Bronchial epithelial cell (primary cell): Measurements from ENCODE around the gene APBB2. TPM values are rescaled to one million over a fixed set of nuclear protein-coding genes. Genes with fewer than 3 reads are reported as not detected.

ENCODE experiments used
- DNase-seq: peaks from one replicate; pipeline ENCODE4 v3.0.0-alpha.2; 2010; ENCODE audit warnings: low read depth
- FAIRE-seq: peaks from 2 replicates; lab custom pipeline; 2011; peaks lifted over from hg19 to GRCh38; lab: Jason Lieb, UNC
- H3K27me3 ChIP-seq: 2 replicates; pipeline ENCODE4 v1.5.1; 2011; ENCODE audit warnings: low read length; ENCODE audit not compliant: control insufficient read depth, insufficient read depth
- H3K36me3 ChIP-seq: 2 replicates; pipeline ENCODE4 v1.5.1; 2011; ENCODE audit warnings: low read length; ENCODE audit not compliant: control insufficient read depth, insufficient read depth
- H3K4me3 ChIP-seq: 2 replicates; pipeline ENCODE4 v1.5.1; 2011; ENCODE audit warnings: mild to moderate bottlenecking, low read depth, low read length, control low read depth
- total RNA-seq: library from RNA; depleted of rRNA; stranded (reverse); fragments of >200 nt; gene quantifications from 2 replicates; pipeline ENCODE4 v1.2.1, GENCODE V29; 2014
- TF ChIP-seq, protein P1 (sequence below): IDR thresholded peaks from 2 replicates; pipeline ENCODE4 v1.5.1; 2011; ENCODE audit warnings: mild to moderate bottlenecking, moderate library complexity, low read length, control low read depth, inconsistent platforms; ENCODE audit not compliant: insufficient read depth, severe bottlenecking

The APBB2 gene
- total RNA-seq, 1 donor from 2014 or later: 39.2 TPM

DNA sequence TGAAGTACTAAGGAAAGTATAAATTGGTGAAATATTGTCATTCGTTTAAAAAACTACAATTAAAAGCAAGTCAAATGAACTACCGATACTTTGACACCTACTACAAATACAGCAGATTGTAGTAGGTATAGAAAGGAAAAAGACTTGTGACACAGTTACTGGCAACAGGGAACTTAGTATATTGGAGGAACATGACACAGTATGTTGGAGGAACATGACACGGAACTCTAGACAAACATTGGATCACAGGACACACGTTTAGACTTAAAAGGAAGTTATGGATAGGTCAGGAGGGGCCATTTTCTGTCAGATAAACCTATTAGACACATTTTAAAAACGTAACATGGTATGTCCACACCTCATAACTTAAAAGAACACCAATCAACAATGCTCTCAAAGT is 132.5 kb downstream of the APBB2 start:
- H3K4me3 ChIP-seq: no peak overlapping the region
- TF ChIP-seq, protein P1, sequence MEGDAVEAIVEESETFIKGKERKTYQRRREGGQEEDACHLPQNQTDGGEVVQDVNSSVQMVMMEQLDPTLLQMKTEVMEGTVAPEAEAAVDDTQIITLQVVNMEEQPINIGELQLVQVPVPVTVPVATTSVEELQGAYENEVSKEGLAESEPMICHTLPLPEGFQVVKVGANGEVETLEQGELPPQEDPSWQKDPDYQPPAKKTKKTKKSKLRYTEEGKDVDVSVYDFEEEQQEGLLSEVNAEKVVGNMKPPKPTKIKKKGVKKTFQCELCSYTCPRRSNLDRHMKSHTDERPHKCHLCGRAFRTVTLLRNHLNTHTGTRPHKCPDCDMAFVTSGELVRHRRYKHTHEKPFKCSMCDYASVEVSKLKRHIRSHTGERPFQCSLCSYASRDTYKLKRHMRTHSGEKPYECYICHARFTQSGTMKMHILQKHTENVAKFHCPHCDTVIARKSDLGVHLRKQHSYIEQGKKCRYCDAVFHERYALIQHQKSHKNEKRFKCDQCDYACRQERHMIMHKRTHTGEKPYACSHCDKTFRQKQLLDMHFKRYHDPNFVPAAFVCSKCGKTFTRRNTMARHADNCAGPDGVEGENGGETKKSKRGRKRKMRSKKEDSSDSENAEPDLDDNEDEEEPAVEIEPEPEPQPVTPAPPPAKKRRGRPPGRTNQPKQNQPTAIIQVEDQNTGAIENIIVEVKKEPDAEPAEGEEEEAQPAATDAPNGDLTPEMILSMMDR: no peak
- no peak for DNase-seq
- H3K27me3 ChIP-seq: no peaks in the 10 kb centered on the region
- FAIRE-seq: no peak
- H3K36me3 ChIP-seq: no peaks in the 10 kb centered on the region

- TF ChIP-seq, protein P1: no peak
- Histone ChIP-seq H3K27me3 (no peaks in the 10 kb centered on the region), H3K4me3 (no peak overlapping the region), H3K36me3 (no peaks in the 10 kb centered on the region)
- no peak for DNase-seq
- FAIRE-seq: peak; percentile 28
These were observed 133.4 kb downstream of the APBB2 start for GRCh38 chr4:41080976-41081375.

GRCh38 chr4:41079881-41080560 is 134.3 kb downstream of the APBB2 start:
- FAIRE-seq (no peak), DNase-seq (no peak)
- Histone ChIP-seq H3K4me3 (no peak overlapping the region), H3K36me3 (no peaks in the 10 kb centered on the region), H3K27me3 (no peaks in the 10 kb centered on the region)
- TF ChIP-seq, protein P1: no peak

DNA sequence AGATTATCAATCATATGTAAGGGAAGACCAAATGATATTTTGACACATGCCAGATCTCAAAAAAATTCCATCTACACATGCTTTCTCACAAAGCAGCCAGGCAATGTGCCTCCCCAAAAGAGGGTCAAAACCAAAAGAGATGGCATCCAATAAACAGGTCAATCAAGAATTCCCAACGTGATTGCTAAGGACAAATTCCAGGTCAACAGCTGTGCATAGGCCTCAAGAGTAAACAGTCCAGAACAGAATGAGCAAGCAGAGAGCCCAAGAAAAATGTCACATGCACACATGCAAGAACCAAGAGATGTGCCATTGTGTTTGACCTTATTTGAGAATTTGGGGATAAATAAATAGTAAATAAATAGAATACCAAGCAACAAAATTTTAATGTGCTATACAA is 136.7 kb downstream of the APBB2 start:
- no peak for DNase-seq
- Histone ChIP-seq H3K27me3 (no peaks in the 10 kb centered on the region), H3K4me3 (no peak overlapping the region), H3K36me3 (no peaks in the 10 kb centered on the region)
- no peak for FAIRE-seq
- TF ChIP-seq, protein P1: no peak

GRCh38 chr4:41076481-41076880 is 137.9 kb downstream of the APBB2 start:
- TF ChIP-seq, protein P1: no peak
- Histone ChIP-seq H3K27me3 (no peaks in the 10 kb centered on the region), H3K36me3 (no peaks in the 10 kb centered on the region), H3K4me3 (no peak overlapping the region)
- no peak for FAIRE-seq
- DNase-seq: no peak

- FAIRE-seq (no peak), DNase-seq (no peak)
- Histone ChIP-seq H3K36me3 (no peaks in the 10 kb centered on the region), H3K27me3 (no peaks in the 10 kb centered on the region), H3K4me3 (no peak overlapping the region)
- TF ChIP-seq, protein P1: no peak
These were observed 140.1 kb downstream of the APBB2 start for GRCh38 chr4:41074215-41074614.
